Vagina (tissue), 2 donors: ENCODE results near the gene PPP1R14C. TPM values are rescaled to one million over a fixed set of nuclear protein-coding genes. Genes with fewer than 3 reads are reported as not detected.

ENCODE experiments used
- DNase-seq, 2 donors: peaks; one replicate each; pipeline ENCODE4 v3.0.0-alpha.2; 2017; ENCODE audit errors: extremely low spot score in 2 of 2
- H3K27ac ChIP-seq: fragments of 200-600 bp; sonication (generic); one replicate; pipeline ENCODE4 v1.5.1; 2019
- H3K27me3 ChIP-seq: fragments of 200-600 bp; sonication (generic); one replicate; pipeline ENCODE4 v1.5.1; 2019
- H3K36me3 ChIP-seq, 2 donors: fragments of 200-600 bp; sonication (generic); one replicate each; pipeline ENCODE4 v1.5.1; 2017 to 2019
- H3K4me1 ChIP-seq: fragments of 200-600 bp; sonication (generic); one replicate; pipeline ENCODE4 v1.5.1; 2019
- H3K4me3 ChIP-seq, 2 donors: fragments of 200-600 bp; sonication (generic); 1 replicate in 1 of 2; 2 replicates in 1 of 2; pipeline ENCODE4 v1.5.1; 2016 to 2019
- H3K9me3 ChIP-seq: fragments of 200-600 bp; sonication (generic); one replicate; pipeline ENCODE4 v1.5.1; 2019
- POLR2A ChIP-seq, 2 donors: fragments of 450-650 bp; IDR thresholded peaks; one replicate each; pipeline ENCODE4 v1.6.1; 2017; ENCODE audit warnings: antibody characterized with exemption in 2 of 2, mild to moderate bottlenecking in 2 of 2, moderate library complexity in 2 of 2
- POLR2AphosphoS5 ChIP-seq, 2 donors: sonication (generic); formaldehyde crosslinking; IDR thresholded peaks; one replicate each; pipeline ENCODE4 v1.9.0; 2017; ENCODE audit warnings: antibody characterized with exemption in 2 of 2, mild to moderate bottlenecking in 2 of 2, low read depth in 1 of 2; ENCODE audit not compliant: insufficient read depth in 1 of 2
- intact Hi-C: fragments of 100-400 bp; cut with DNase I; formaldehyde crosslinking; loops from one replicate; pipeline ENCODE4 v1.15.1; 2023
- total RNA-seq: library from RNA; depleted of rRNA; stranded (reverse); fragments of >200 nt; gene quantifications from one replicate; pipeline ENCODE4 v1.2.3, GENCODE V29; 2016
- TF ChIP-seq, protein P1 (sequence below), 3 experiments: fragments of 450-650 bp in 2 of 3; fragments of 200-600 bp in 1 of 3; sonication (generic) in 1 of 3; IDR thresholded peaks; one replicate each; pipeline ENCODE4 v1.5.1; 2017 to 2019; ENCODE audit warnings: antibody characterized with exemption in 3 of 3, mild to moderate bottlenecking in 2 of 3, moderate library complexity in 2 of 3

Gene PPP1R14C
- total RNA-seq, 1 donor from 2014 or later = 23.8 TPM

DNA sequence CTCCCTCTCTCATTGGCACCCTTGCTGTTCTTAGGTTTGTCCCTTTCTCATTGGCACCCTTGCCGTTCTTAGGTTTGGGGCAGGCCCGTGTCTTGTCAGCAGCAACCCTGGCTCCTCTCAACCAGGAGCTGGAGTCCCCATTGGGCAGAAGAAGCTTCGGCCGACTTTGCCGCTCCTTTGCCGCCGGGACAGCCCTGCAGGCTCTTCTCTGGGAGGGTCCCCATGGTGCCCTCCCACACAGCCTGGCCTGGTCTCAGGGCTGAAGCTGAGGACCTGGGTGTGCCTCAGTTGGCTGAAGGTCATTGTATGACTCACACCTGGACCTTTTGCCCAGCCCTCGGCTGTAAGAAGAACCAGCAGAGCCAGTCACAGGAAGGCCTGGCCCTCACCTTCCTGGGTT, 59.6 kb downstream of the PPP1R14C start:
- no peaks in the 10 kb centered on the region for H3K4me1 ChIP-seq
- no peaks in the 10 kb centered on the region for H3K27me3 ChIP-seq
- peak overlapping the region; percentile 58 for H3K27ac ChIP-seq
- TF ChIP-seq POLR2A (IDR thresholded peaks at IDR 0.05) = no peak
- TF ChIP-seq POLR2AphosphoS5 (IDR thresholded peaks at IDR 0.05; ENCODE audit: insufficient read depth in 1 of 2, low read depth in 1 of 2) = peak in 1 of 2 donors; percentile 23
- no peaks in the 10 kb centered on the region for H3K36me3 ChIP-seq
- no peaks in the 10 kb centered on the region for H3K9me3 ChIP-seq
- H3K4me3 ChIP-seq = no peak overlapping the region
- intact Hi-C loops = no loop called here
- no peak for DNase-seq

DNA sequence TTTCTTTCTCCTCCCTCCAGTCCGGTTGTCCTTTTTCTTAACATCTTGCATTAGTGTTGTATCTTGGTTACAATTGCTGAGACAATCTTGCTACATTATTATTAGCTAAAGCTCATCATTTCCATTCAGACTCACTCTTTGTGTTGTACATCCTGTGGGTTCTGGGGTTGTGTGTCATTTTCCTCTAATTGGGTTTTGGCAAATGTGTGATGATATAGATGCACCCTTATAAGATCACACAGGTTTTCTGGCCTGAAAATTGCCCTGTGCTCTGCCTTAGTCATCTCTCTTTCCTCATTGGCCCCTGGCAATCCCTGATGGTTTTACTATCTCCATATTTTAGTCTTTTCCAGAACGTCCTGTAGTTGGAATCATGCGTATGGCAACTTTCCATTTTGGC, 60.1 kb downstream of the PPP1R14C start:
- intact Hi-C loops = no loop called here

DNA sequence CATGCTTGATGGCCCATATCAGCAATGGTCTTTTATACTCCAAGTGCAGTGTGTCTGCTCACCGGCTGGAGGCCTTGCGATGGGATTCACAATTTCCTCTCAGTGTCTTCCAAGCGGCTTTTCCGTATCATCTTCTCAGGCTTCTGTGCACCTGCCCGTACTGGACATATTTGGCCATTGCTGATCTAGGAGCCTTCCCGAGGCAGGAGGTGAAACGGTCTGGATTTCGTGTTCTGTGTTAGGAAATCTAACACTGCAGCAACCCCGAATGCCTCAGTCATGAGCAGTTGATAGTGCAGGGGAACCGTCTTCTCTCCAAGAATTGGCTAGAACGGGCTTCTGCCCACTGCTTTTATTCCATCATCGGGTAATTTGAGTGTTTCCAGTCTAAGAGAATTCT, 60.5 kb downstream of the PPP1R14C start:
- Histone ChIP-seq H3K36me3 (no peaks in the 10 kb centered on the region), H3K27ac (peak overlapping the region; percentile 17), H3K4me3 (no peak overlapping the region), H3K4me1 (no peaks in the 10 kb centered on the region), H3K9me3 (no peaks in the 10 kb centered on the region), H3K27me3 (no peaks in the 10 kb centered on the region)
- TF ChIP-seq POLR2AphosphoS5 (IDR thresholded peaks at IDR 0.05; ENCODE audit: insufficient read depth in 1 of 2, low read depth in 1 of 2) (no peak), POLR2A (IDR thresholded peaks at IDR 0.05) (no peak)
- TF ChIP-seq, protein P1, sequence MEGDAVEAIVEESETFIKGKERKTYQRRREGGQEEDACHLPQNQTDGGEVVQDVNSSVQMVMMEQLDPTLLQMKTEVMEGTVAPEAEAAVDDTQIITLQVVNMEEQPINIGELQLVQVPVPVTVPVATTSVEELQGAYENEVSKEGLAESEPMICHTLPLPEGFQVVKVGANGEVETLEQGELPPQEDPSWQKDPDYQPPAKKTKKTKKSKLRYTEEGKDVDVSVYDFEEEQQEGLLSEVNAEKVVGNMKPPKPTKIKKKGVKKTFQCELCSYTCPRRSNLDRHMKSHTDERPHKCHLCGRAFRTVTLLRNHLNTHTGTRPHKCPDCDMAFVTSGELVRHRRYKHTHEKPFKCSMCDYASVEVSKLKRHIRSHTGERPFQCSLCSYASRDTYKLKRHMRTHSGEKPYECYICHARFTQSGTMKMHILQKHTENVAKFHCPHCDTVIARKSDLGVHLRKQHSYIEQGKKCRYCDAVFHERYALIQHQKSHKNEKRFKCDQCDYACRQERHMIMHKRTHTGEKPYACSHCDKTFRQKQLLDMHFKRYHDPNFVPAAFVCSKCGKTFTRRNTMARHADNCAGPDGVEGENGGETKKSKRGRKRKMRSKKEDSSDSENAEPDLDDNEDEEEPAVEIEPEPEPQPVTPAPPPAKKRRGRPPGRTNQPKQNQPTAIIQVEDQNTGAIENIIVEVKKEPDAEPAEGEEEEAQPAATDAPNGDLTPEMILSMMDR (IDR thresholded peaks at IDR 0.05) = no peak
- intact Hi-C loops = no loop called here
- DNase-seq = no peak

More for the DNA sequence above, 60.1 kb downstream of the PPP1R14C start:
- Histone ChIP-seq H3K27ac (peak overlapping the region; percentile 17), H3K9me3 (no peaks in the 10 kb centered on the region), H3K4me3 (no peak overlapping the region), H3K36me3 (no peaks in the 10 kb centered on the region), H3K27me3 (no peaks in the 10 kb centered on the region), H3K4me1 (no peaks in the 10 kb centered on the region)
- TF ChIP-seq, protein P1 (IDR thresholded peaks at IDR 0.05) = no peak
- TF ChIP-seq POLR2A (IDR thresholded peaks at IDR 0.05) (no peak), POLR2AphosphoS5 (IDR thresholded peaks at IDR 0.05; ENCODE audit: insufficient read depth in 1 of 2, low read depth in 1 of 2) (no peak)
- no peak for DNase-seq

DNA sequence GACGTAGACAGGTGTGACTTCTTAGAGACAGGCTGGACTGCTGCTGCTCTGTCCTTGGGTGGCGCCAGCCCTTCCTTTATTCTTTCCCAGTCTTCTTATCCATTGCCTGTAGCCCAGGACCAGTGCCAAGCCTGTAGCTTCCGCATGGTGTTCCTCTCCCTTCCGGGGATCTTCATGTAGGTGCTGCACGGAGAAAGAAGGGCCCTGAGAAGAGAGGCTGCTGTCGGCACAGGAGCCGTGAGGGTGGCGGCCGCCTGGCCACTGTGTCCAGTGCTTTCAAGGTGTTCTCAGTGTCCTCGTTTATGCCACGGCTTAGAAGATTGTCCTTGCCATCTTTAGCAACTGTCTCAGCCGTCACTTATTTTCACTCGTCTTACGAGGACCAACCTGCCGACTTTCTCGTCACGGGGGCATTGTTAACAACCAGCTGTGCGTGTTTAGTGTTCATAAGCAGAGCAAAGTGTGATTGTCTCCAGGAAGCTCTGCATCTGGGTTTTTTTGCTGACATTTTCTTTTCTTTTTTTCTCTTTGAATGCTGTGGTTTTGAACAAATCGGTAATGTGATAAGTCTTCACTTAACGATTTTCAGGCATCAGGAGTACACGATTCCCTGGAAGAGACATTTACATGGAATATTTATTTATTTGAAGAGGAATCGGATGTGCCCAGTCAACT, 61.2 kb downstream of the PPP1R14C start:
- TF ChIP-seq, protein P1 (IDR thresholded peaks at IDR 0.05) = no peak
- TF ChIP-seq POLR2A (IDR thresholded peaks at IDR 0.05) = no peak
- no peak for TF ChIP-seq POLR2AphosphoS5 (IDR thresholded peaks at IDR 0.05; ENCODE audit: insufficient read depth in 1 of 2, low read depth in 1 of 2)
- no peaks in the 10 kb centered on the region for H3K4me1 ChIP-seq
- DNase-seq = no peak
- intact Hi-C loops = no loop called here
- peak overlapping the region; percentile 17 for H3K27ac ChIP-seq
- no peaks in the 10 kb centered on the region for H3K36me3 ChIP-seq
- no peaks in the 10 kb centered on the region for H3K27me3 ChIP-seq
- no peak overlapping the region for H3K4me3 ChIP-seq
- H3K9me3 ChIP-seq = no peaks in the 10 kb centered on the region

DNA sequence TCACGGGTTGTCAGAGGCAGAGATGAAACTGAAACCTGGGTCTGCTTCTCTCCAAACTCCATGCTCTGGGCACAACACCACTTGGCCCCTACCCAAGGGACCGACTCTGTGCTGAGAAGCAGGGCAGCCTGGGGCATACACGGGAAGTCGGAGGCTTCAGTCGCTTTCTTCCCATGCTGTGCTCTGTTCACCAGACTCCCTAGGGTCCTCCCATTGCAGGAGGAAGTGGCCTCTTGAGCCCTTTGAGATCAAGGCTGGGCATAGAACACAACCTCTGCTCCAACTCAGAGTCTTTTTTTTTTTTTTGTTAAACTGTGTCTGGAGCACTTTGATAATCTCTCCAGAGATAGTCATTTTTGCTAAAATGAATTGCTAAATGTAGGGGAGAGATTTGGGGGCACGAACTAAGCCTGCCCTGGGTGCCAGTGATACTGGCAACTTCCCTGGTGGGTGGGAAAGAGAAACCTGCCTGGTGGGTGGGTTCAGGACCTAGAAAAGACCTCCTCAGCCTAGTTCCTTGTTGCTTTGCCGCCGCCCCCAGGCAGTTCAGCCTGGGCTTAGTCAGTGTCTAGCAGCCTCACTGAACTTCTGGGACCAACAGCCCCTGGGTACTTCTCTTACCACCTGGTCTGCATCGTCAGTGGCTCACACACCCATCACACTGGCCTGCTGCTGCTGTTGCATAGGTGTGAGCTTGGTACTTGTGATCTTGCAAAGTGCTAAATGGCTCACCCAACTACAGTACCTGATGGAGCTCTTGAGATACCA, 62.0 kb downstream of the PPP1R14C start:
- intact Hi-C loops = no loop called here
- TF ChIP-seq, protein P1 (IDR thresholded peaks at IDR 0.05) = no peak
- TF ChIP-seq POLR2AphosphoS5 (IDR thresholded peaks at IDR 0.05; ENCODE audit: insufficient read depth in 1 of 2, low read depth in 1 of 2) = no peak
- no peak for TF ChIP-seq POLR2A (IDR thresholded peaks at IDR 0.05)
- no peak overlapping the region for H3K4me3 ChIP-seq
- DNase-seq = no peak
- no peaks in the 10 kb centered on the region for H3K4me1 ChIP-seq
- H3K27ac ChIP-seq = no peak overlapping the region
- no peaks in the 10 kb centered on the region for H3K9me3 ChIP-seq
- no peaks in the 10 kb centered on the region for H3K27me3 ChIP-seq
- no peaks in the 10 kb centered on the region for H3K36me3 ChIP-seq
